Natural killer cell (primary cell): ENCODE measurements around the gene DEFB132. TPM values are rescaled to one million over a fixed set of nuclear protein-coding genes. Genes with fewer than 3 reads are reported as not detected.

Source experiments
- ATAC-seq, 3 donors: fragments of 150-1000 bp in 2 of 3; fragments of 200-7000 bp in 1 of 3; cut with Tn5 transposase; 1 replicate in 1 of 3; 2 replicates in 2 of 3; pipeline ENCODE4 v1.10.0; 2021; ENCODE audit warnings: mild to moderate bottlenecking in 2 of 3, moderate library complexity in 2 of 3
- DNase-seq, 2 donors: peaks; one replicate each; pipeline versions ENCODE4 v3.0.0 to v3.0.0-alpha.2; 2013 to 2021; ENCODE audit warnings: mixed read lengths in 1 of 2
- H3K27ac ChIP-seq: one replicate; pipeline ENCODE4 v1.5.1; 2013; ENCODE audit warnings: mild to moderate bottlenecking, low read length
- H3K27me3 ChIP-seq: one replicate; pipeline ENCODE4 v1.6.1; 2013; ENCODE audit warnings: low read length; ENCODE audit not compliant: control insufficient read depth, insufficient read depth
- H3K36me3 ChIP-seq: one replicate; pipeline ENCODE4 v1.6.1; 2013; ENCODE audit warnings: low read length; ENCODE audit not compliant: control insufficient read depth, insufficient read depth
- H3K4me1 ChIP-seq: one replicate; pipeline ENCODE4 v1.6.1; 2013; ENCODE audit warnings: low read length; ENCODE audit not compliant: control insufficient read depth, insufficient read depth
- H3K4me3 ChIP-seq: one replicate; pipeline ENCODE4 v1.5.1; 2013; ENCODE audit warnings: low read length
- H3K9me3 ChIP-seq: one replicate; pipeline ENCODE4 v1.6.1; 2013; ENCODE audit warnings: low read length; ENCODE audit not compliant: control insufficient read depth, insufficient read depth
- H3K27ac Mint-ChIP-seq, 2 donors: one replicate each; pipeline ENCODE4 v1.8.0; 2022; ENCODE audit warnings: mild to moderate bottlenecking in 2 of 2, mixed read lengths in 2 of 2, moderate library complexity in 1 of 2
- H3K27me3 Mint-ChIP-seq, 2 donors: one replicate each; pipeline ENCODE4 v1.8.0; 2022; ENCODE audit warnings: low read depth in 2 of 2, mixed read lengths in 2 of 2
- H3K36me3 Mint-ChIP-seq: one replicate; pipeline ENCODE4 v1.8.0; 2022; ENCODE audit warnings: mixed read lengths
- H3K4me1 Mint-ChIP-seq, 2 donors: one replicate each; pipeline ENCODE4 v1.8.0; 2022; ENCODE audit warnings: mixed read lengths in 2 of 2
- H3K4me3 Mint-ChIP-seq: one replicate; pipeline ENCODE4 v1.8.0; 2022; ENCODE audit warnings: mild to moderate bottlenecking, moderate library complexity, mixed read lengths
- H3K9me3 Mint-ChIP-seq, 2 donors: one replicate each; pipeline ENCODE4 v1.8.0; 2022; ENCODE audit warnings: mixed read lengths in 2 of 2
- WGBS: methylation state at CpG from one replicate; pipeline ENCODE4 v1.1.7; 2013; ENCODE audit warnings: missing lambda C conversion rate; ENCODE audit not compliant: insufficient coverage; 5-methylcytosine and 5-hydroxymethylcytosine counted together
- intact Hi-C: fragments of 100-400 bp; cut with micrococcal nuclease; formaldehyde crosslinking; loops from one replicate; pipeline ENCODE4 v1.14.2; 2022
- total RNA-seq, 4 donors: library from RNA; stranded (reverse); fragments of 120-200 nt in 1 of 4; gene quantifications; one replicate each; pipeline versions ENCODE4 v1.2.3 to v1.2.4, GENCODE V29; 2013 to 2022
- TF ChIP-seq, protein P1 (sequence below): fragments of 200-600 bp; IDR thresholded peaks from one replicate; pipeline ENCODE4 v1.8.0; 2022; ENCODE audit warnings: antibody characterized with exemption

DEFB132 gene
- total RNA-seq, 3 donors from 2014 or later (not counting 1 experiment from before 2014, with no cell fraction given) = not detected

DNA sequence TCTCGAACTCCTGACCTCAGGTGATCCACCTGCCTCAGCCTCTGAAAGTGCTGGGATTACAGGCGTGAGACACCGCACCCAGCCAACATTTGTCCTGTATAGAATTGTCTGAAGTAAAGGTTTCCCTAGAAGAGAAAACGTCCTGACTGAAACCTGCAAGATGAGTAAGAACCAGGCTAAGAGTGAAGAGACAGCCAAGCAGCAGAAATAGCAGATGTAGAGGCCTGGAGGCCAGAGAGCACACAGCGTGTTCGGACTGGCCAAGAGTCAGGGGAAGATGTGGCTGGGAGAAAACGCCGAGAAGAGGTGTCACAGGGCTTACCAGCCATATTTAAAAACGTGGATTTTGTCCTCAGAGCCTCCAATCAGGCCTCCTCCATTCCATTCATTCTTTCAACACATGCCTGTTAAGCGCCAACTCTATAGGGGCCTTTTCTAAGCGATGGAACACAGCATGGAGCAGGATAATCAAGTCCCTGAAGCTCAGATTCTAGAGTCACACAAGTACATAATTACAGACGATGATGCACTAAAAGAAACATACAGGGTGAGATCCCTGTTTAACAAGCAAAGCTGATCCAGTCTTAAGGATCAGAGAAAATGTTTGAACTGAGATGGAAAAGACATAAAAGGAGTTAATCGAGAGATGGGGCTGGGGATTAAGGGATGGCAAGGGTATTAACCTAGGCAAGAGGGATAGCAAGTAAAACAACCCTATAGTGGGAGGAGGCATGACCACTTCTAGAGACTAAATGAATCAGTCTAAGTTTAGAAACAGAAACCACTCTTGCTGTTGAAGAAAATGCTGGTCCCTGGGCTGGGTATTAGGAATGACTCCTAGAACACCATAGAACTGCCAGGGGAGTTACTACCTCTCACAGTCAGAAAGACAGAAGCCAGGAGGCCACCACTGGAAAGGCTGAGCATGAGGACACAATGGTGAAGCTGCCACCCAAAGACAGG is 44.6 kb downstream of the DEFB132 start:
- no peaks in the 10 kb centered on the region for H3K9me3 ChIP-seq
- peak overlapping the region in 1 of 2 donors; percentile 6 for H3K27ac Mint-ChIP-seq
- intact Hi-C loops = no loop called here
- DNase-seq (no peak), ATAC-seq (no peak)
- H3K4me1 Mint-ChIP-seq = peaks cover 26 to 43% of the 10 kb centered on the region in 2 donors
- H3K4me3 ChIP-seq = no peak overlapping the region
- no peaks in the 10 kb centered on the region for H3K27me3 Mint-ChIP-seq
- H3K36me3 ChIP-seq = no peaks in the 10 kb centered on the region
- no peaks in the 10 kb centered on the region for H3K27me3 ChIP-seq
- no peak overlapping the region for H3K4me3 Mint-ChIP-seq
- TF ChIP-seq, protein P1, sequence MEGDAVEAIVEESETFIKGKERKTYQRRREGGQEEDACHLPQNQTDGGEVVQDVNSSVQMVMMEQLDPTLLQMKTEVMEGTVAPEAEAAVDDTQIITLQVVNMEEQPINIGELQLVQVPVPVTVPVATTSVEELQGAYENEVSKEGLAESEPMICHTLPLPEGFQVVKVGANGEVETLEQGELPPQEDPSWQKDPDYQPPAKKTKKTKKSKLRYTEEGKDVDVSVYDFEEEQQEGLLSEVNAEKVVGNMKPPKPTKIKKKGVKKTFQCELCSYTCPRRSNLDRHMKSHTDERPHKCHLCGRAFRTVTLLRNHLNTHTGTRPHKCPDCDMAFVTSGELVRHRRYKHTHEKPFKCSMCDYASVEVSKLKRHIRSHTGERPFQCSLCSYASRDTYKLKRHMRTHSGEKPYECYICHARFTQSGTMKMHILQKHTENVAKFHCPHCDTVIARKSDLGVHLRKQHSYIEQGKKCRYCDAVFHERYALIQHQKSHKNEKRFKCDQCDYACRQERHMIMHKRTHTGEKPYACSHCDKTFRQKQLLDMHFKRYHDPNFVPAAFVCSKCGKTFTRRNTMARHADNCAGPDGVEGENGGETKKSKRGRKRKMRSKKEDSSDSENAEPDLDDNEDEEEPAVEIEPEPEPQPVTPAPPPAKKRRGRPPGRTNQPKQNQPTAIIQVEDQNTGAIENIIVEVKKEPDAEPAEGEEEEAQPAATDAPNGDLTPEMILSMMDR = no peak
- 95% methylated on average over 13 of the region's 13 CpGs for WGBS
- peaks cover 24% of the 10 kb centered on the region for H3K4me1 ChIP-seq
- H3K36me3 Mint-ChIP-seq = no peaks in the 10 kb centered on the region
- no peaks in the 10 kb centered on the region for H3K9me3 Mint-ChIP-seq
- H3K27ac ChIP-seq = no peak overlapping the region

DNA sequence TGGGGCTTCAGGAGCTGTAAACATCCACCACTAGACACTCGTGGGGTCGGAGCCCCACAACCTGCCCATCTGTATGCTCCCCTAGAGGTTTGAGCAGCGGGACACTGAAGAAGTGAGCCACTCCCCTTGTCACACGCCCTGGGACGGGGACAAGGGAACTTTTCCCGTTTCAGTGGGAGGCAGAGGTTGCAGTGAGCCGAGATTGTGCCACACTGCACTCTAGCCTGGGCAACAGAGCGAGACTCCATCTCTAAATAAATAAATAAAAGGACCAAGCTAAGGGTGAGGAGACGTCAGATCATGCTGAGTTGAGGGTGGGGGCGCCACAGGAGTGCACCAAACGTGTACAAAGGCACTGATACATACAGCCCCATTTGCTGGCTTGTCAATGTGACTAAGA is 48.2 kb downstream of the DEFB132 start:
- Mint-ChIP-seq H3K4me1 (peaks cover 15 to 26% of the 10 kb centered on the region in 2 donors), H3K27me3 (no peaks in the 10 kb centered on the region), H3K9me3 (no peaks in the 10 kb centered on the region), H3K4me3 (no peak overlapping the region), H3K36me3 (no peaks in the 10 kb centered on the region), H3K27ac (no peak overlapping the region)
- Histone ChIP-seq H3K9me3 (no peaks in the 10 kb centered on the region), H3K4me3 (no peak overlapping the region), H3K4me1 (peaks cover 10% of the 10 kb centered on the region), H3K27me3 (no peaks in the 10 kb centered on the region), H3K36me3 (no peaks in the 10 kb centered on the region), H3K27ac (no peak overlapping the region)
- intact Hi-C loops = no loop called here
- no peak for DNase-seq
- TF ChIP-seq, protein P1 = no peak
- WGBS = 85% methylated on average over 9 of the region's 11 CpGs
- no peak for ATAC-seq

DNA sequence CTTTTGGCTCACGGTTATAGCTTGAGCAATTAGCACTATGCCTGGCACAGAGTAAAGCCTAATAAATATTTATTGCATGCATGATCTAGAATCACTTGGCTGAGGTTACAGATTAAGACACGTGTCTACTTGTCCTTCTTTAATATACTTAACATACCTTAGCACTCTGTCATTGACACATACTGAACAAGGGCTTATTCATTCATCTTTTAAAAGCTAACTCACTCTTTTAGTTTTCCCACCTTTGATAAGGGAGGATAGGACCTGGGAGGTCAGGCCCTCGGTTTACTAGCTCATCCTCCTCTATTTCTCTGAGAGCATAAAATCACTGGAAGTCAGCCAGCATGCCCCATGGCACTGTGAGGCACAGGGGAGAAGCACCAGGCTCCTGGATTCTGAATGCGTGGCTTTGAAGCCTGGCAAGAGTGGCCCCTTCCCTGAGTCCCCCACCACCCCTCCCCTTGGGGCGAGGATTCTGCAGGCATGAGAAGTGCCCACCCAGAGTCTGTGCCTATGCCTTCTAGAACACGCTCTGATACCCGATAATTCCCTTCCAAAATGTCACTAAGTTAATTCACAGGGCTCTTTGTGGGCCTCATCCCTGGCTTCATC is 51.0 kb downstream of the DEFB132 start:
- no peaks in the 10 kb centered on the region for H3K36me3 Mint-ChIP-seq
- peak overlapping the region in 1 of 2 donors; percentile 90 for H3K27ac Mint-ChIP-seq
- no peaks in the 10 kb centered on the region for H3K27me3 ChIP-seq
- DNase-seq (no peak), ATAC-seq (no peak)
- intact Hi-C loops = no loop called here
- peaks cover 10% of the 10 kb centered on the region for H3K4me1 ChIP-seq
- H3K4me3 Mint-ChIP-seq = no peak overlapping the region
- 96% methylated on average over 6 of the region's 7 CpGs for WGBS
- TF ChIP-seq, protein P1 = no peak
- no peak overlapping the region for H3K4me3 ChIP-seq
- H3K9me3 Mint-ChIP-seq = no peaks in the 10 kb centered on the region
- no peaks in the 10 kb centered on the region for H3K9me3 ChIP-seq
- no peak overlapping the region for H3K27ac ChIP-seq
- H3K27me3 Mint-ChIP-seq = peaks cover 0 to 2% of the 10 kb centered on the region in 2 donors
- peaks cover 16 to 20% of the 10 kb centered on the region in 2 donors for H3K4me1 Mint-ChIP-seq
- no peaks in the 10 kb centered on the region for H3K36me3 ChIP-seq
